Measurements from ENCODE around the gene VWA3B.

DNA sequence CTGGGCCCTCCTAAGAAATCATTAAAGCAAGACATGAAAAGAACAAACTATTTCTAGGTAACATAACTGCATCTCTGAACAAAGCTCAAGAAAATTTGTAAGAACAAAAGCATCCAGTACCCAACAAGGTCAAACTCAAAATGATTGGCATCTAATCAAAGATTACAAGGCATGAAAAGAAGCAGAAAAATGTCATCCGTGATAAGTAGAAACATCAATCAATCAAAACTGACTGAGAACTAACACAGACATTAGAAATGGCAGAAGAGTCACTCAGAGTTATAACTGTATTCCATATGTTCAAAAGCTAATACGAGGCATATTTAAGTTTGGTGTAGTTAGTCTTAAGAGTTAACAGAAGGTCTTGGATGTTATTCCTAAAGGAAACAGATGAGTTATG lies 80.9 kb downstream of the VWA3B start:
- TF ChIP-seq ZNF274 (IDR thresholded peaks at IDR 0.05; ENCODE audit: low read depth, low read length) (no peak), YY1 (IDR thresholded peaks at IDR 0.05; ENCODE audit: insufficient read depth, insufficient read length) (no peak), SUZ12 (IDR thresholded peaks at IDR 0.05; ENCODE audit: extremely low read depth, insufficient read depth, insufficient read length) (no peak)

Measured in NT2/D1 (cell line).